ENCODE measurements around the gene CRTC3.
"Not testable (repeated sequence)": the region's sequence is repeated elsewhere in the genome, so short reads cannot be mapped to it uniquely, and the experiment has no call there.

The CRTC3 gene

GRCh38 chr15:90685591-90686434 is 156.1 kb downstream of the CRTC3 start:
- no peak for DNase-seq (ENCODE audit: low read depth, low spot score)
- POLR2A ChIA-PET, result no interaction called here
- CTCF ChIA-PET, result interaction anchor here (1.2 to 2.8 kb wide), 4 partner anchors 8 to 248 kb away, joined by 5 to 13 read pairs (median 5); no protein-coding TSS in a partner anchor
- H3K4me3 ChIP-seq (ENCODE audit: low read depth, low read length), result no peak overlapping the region
- TF ChIP-seq CTCF (IDR thresholded peaks at IDR 0.05; ENCODE audit: insufficient read depth, low read length, missing control alignments), result no peak

GRCh38 chr15:90686435-90687218 is 156.9 kb downstream of the CRTC3 start:
- TF ChIP-seq CTCF (IDR thresholded peaks at IDR 0.05; ENCODE audit: insufficient read depth, low read length, missing control alignments), result no peak
- ChIA-PET CTCF (interaction anchor here (1.2 to 2.8 kb wide), 2 partner anchors 39 to 247 kb away, joined by 5 to 13 read pairs; no protein-coding TSS in a partner anchor), POLR2A (no interaction called here)
- no peak for DNase-seq (ENCODE audit: low read depth, low spot score)
- no peak overlapping the region for H3K4me3 ChIP-seq (ENCODE audit: low read depth, low read length)

GRCh38 chr15:90689326-90689961 is 159.7 kb downstream of the CRTC3 start:
- POLR2A ChIA-PET; H3K4me3 ChIP-seq (ENCODE audit: low read depth, low read length): not testable (repeated sequence)

GRCh38 chr15:90690585-90690984 is 160.9 kb downstream of the CRTC3 start:
- no peak for TF ChIP-seq CTCF (IDR thresholded peaks at IDR 0.05; ENCODE audit: insufficient read depth, low read length, missing control alignments)
- POLR2A ChIA-PET, result no interaction called here
- H3K4me3 ChIP-seq (ENCODE audit: low read depth, low read length), result no peak overlapping the region
- DNase-seq (ENCODE audit: low read depth, low spot score), result no peak
- CTCF ChIA-PET, result interaction anchor here (0.8 to 1.7 kb wide), 6 partner anchors 9 to 241 kb away, joined by 3 to 5 read pairs (median 3); partner anchors contain the start of gene HDDC3

More at GRCh38 chr15:90689326-90689961, 159.7 kb downstream of the CRTC3 start:
- DNase-seq (ENCODE audit: low read depth, low spot score), result not testable (repeated sequence)
- CTCF ChIA-PET, result interaction anchor here (1.0 to 1.7 kb wide), 4 partner anchors 40 to 197 kb away, joined by 3 to 6 read pairs (median 4); no protein-coding TSS in a partner anchor

GRCh38 chr15:90691369-90691768 is 161.6 kb downstream of the CRTC3 start:
- DNase-seq (ENCODE audit: low read depth, low spot score), result no peak
- ChIA-PET POLR2A (no interaction called here), CTCF (interaction anchor here (0.8 to 1.3 kb wide), 7 partner anchors 10 to 372 kb away, joined by 3 to 7 read pairs (median 3); partner anchors contain the start of gene HDDC3)
- peak; percentile 2 for TF ChIP-seq CTCF (IDR thresholded peaks at IDR 0.05; ENCODE audit: insufficient read depth, low read length, missing control alignments)
- H3K4me3 ChIP-seq (ENCODE audit: low read depth, low read length), result no peak overlapping the region

- TF ChIP-seq CTCF (IDR thresholded peaks at IDR 0.05; ENCODE audit: insufficient read depth, low read length, missing control alignments), result no peak
- H3K4me3 ChIP-seq (ENCODE audit: low read depth, low read length), result no peak overlapping the region
- CTCF ChIA-PET, result interaction anchor here (0.8 to 1.9 kb wide), 7 partner anchors 38 to 372 kb away, joined by 3 to 7 read pairs (median 4); no protein-coding TSS in a partner anchor
- POLR2A ChIA-PET, result no interaction called here
- DNase-seq (ENCODE audit: low read depth, low spot score), result no peak
Observed at GRCh38 chr15:90691982-90692773, 162.5 kb downstream of the CRTC3 start.
